GM18505 (cell line): ENCODE results near the gene CARD14.
"Not testable (repeated sequence)": the region's sequence is repeated elsewhere in the genome, so short reads cannot be mapped to it uniquely, and the experiment has no call there.

ENCODE experiments used
- ATAC-seq: cut with Tn5 transposase; IDR thresholded peaks from one replicate; pipeline ENCODE4 v1.9.1; 2021; ENCODE audit not compliant: unreplicated experiment
- POLR2A ChIP-seq: IDR thresholded peaks from 4 replicates; pipeline ENCODE4 v1.6.1; 2011; ENCODE audit warnings: borderline replicate concordance; ENCODE audit not compliant: insufficient read depth, insufficient read length; ENCODE audit errors: extremely low read depth

Gene CARD14

GRCh38 chr17:80183581-80184422 lies 14.0 kb downstream of the CARD14 start:
- no peak for TF ChIP-seq POLR2A
- ATAC-seq: no peak

GRCh38 chr17:80184423-80184714 lies 14.5 kb downstream of the CARD14 start:
- no peak for TF ChIP-seq POLR2A
- ATAC-seq: no peak

- TF ChIP-seq POLR2A: no peak
- ATAC-seq: no peak
These were observed 16.1 kb downstream of the CARD14 start for GRCh38 chr17:80185968-80186367.

- no peak for TF ChIP-seq POLR2A
- no peak for ATAC-seq
These were observed 17.3 kb downstream of the CARD14 start for GRCh38 chr17:80187090-80187489.

- TF ChIP-seq POLR2A: no peak
- ATAC-seq: no peak
These were observed 17.7 kb downstream of the CARD14 start for GRCh38 chr17:80187515-80187941.

- no peak for ATAC-seq
- TF ChIP-seq POLR2A: no peak
These were observed 19.8 kb downstream of the CARD14 start for GRCh38 chr17:80189611-80190010.

GRCh38 chr17:80190716-80191115 lies 20.9 kb downstream of the CARD14 start:
- ATAC-seq: no peak
- no peak for TF ChIP-seq POLR2A

GRCh38 chr17:80191192-80191591 lies 21.4 kb downstream of the CARD14 start:
- ATAC-seq: no peak
- no peak for TF ChIP-seq POLR2A

GRCh38 chr17:80191865-80192661 lies 22.2 kb downstream of the CARD14 start:
- ATAC-seq: no peak
- no peak for TF ChIP-seq POLR2A

- no peak for ATAC-seq
- TF ChIP-seq POLR2A: no peak
These were observed 25.3 kb downstream of the CARD14 start for GRCh38 chr17:80195141-80195540.

GRCh38 chr17:80195671-80196529 lies 26.1 kb downstream of the CARD14 start:
- no peak for TF ChIP-seq POLR2A
- ATAC-seq: no peak

GRCh38 chr17:80196652-80197051 lies 26.8 kb downstream of the CARD14 start:
- no peak for TF ChIP-seq POLR2A
- no peak for ATAC-seq

- no peak for TF ChIP-seq POLR2A
- no peak for ATAC-seq
These were observed 28.4 kb downstream of the CARD14 start for GRCh38 chr17:80198144-80198661.

GRCh38 chr17:80199295-80199694 lies 29.5 kb downstream of the CARD14 start:
- not testable (repeated sequence) for ATAC-seq
